GM04504 (cell line): ENCODE data around the gene IMMT.
"Not testable (repeated sequence)": the region's sequence is repeated elsewhere in the genome, so short reads cannot be mapped to it uniquely, and the experiment has no call there.

Source experiments
- DNase-seq: peaks from one replicate; pipeline ENCODE4 v3.0.0-alpha.2; 2012; ENCODE audit warnings: low read depth

The IMMT gene

DNA sequence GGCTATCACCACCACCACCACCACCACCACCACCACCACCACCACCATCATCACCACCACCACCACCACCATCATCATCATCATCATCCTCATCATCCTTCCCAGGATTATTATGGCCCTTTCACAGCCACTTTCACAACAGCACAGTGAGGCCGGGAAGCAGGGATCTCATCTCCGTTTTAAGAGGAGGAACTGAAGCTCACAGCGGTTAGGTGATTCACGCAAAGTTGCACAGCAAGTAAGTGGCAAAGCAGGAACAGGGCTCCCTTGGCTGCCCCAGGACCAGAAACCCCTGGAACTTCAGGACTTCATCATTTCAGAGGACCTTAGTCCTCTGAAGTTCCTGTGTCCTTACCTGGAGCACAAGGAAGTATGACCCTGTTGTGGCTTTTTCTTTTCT, 30.8 kb upstream of the IMMT start:
- no peak for DNase-seq

GRCh38 chr2:86225581-86225980, 30.3 kb upstream of the IMMT start:
- DNase-seq, result no peak

DNA sequence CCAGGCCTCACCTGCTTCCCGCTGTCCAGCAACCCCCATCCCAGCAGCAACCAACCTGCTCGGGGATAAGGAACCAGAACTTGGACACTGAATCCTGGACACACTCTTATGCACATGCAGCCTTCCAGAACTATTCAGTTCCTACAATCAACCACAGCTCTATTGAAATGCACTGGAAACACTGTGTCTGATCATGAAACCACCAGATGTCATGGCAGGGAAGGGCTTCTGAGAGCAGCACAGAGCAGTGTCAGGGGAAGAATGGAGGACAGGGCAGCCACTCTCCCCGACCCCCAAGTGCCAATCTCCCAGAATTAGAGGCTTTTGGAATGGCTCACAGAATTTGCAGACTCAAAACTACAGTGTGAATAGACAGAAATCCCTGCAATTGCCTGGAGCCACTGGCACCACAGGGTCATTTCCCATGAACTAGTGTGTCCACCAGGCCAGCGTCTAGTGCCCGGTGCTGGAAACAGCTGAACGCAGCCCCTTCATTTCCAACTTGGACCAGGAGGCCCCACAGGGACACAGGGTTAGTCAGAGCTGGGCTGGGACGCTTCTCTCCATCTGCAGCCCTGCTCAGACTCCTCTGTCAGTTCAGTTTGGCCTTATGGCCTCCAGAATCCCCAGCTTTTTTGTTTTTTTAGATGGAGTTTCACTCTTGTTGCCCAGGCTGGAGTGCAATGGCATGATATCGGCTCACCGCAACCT, 29.5 kb upstream of the IMMT start:
- DNase-seq, result no peak

DNA sequence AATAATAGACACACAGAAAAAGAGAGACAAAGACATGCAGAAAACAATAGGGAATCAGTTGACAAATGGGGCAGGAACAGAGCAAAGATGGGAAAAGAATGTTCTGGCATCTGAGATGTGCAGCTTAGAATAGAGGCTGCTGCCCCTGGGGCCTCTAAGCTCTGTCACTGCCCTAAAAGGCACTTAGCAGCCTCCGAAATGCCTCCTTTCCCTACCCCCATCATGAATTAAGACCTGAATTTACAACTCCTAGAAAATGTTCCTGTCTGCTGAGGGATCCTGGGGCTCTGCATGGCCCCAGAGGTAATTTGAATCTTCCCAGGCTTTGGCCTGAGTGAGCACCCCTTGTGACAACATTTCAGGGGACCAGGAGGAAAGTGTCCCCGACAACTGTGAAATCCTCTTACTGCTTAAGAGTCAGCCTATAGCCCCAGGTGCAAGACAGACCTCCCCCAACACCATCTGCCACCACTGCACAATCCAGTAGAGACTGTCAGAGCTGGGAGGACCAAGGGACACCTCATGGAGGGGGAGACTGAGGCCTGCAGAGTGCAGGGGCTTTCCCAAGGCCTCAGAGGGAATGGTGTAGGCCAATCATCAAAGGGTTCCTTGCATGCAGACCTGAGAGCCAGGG, 28.8 kb upstream of the IMMT start:
- DNase-seq, result no peak

DNA sequence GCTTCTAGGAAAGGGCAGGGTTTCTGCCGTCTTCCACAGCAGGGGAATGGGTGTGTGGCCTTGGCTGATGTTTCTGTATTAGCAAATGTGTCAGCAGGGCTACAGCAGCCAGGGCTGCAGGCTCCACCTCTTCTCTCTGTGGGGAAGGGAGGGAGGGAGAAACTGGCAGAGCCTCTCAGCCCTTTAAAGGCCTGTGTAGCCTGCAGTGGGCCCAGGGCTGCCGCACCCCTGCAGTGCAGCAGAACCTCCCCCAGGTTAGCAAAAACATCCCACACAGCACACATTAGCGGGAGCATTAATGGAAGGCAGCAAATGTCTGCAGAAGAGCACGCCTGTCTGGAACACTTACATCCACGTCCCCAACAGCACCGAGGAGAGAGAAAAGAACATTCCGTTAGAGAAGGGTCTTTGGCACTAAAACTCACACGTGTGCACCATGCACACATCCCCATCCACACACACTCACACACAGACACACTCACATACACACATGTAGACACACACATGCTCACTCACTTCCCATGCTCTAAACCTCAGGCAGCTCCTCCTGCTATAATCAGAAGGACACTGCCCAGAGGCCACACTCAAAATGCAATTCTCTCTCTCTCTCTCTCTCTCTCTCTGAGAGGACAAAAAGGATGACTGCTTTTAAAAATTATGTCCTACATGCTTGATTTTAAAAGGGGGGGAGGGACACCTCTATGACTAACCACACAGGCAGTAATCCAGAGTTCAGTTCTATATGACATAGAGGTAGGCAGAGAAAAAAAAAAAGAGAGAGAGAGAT, 28.1 kb upstream of the IMMT start:
- DNase-seq, result no peak

GRCh38 chr2:86221066-86221684, 25.9 kb upstream of the IMMT start:
- DNase-seq, result no peak

- no peak for DNase-seq
These were observed 24.6 kb upstream of the IMMT start for GRCh38 chr2:86219896-86220295.

- no peak for DNase-seq
These were observed 22.9 kb upstream of the IMMT start for GRCh38 chr2:86218124-86218523.

DNA sequence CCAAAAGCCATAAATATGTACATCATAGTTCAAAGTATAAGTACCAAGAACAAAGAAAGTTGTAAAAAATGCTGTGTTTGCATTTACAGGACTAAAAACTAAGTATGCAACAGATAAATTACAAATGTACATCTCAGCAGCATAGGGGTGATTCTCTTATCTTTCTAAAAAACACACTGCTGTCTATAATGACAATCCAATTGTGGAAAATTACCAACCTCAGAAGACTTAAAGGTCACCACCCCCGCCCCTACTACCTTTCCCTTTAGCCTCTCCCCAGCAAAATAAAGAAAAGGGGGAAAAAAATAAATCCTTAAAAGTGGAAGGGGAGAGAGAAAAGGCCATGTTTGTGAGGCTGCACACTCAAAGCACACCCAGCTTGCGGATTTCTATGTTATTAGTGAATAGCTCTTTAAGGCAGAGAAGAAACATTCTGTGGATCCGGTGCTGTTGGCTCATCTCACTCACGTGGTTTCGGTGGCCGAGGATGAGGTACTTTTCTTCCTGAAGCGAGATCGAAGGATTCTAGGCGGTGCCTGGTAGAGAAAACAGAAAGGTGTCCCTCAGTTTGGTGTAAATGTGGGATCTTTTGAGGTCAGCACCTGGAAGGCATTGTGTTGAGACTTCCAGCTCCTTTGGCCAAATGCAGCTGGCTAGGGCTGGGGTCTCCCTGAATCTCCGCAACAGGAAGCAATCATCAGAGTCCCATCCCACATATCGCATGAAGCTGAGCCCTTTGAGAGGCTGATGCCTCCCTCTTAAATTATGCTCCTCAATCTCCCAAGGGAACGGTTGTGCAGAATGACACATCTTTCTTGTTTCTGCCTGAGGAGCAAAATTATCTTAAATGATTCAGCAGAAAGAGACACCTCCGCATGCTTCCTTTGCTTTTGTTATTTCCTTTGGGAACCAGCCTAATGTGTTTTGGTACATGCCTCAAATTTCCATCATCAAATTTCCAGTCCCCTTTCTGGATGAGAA, 21.6 kb upstream of the IMMT start:
- no peak for DNase-seq

GRCh38 chr2:86214503-86214832, 19.2 kb upstream of the IMMT start:
- no peak for DNase-seq

DNA sequence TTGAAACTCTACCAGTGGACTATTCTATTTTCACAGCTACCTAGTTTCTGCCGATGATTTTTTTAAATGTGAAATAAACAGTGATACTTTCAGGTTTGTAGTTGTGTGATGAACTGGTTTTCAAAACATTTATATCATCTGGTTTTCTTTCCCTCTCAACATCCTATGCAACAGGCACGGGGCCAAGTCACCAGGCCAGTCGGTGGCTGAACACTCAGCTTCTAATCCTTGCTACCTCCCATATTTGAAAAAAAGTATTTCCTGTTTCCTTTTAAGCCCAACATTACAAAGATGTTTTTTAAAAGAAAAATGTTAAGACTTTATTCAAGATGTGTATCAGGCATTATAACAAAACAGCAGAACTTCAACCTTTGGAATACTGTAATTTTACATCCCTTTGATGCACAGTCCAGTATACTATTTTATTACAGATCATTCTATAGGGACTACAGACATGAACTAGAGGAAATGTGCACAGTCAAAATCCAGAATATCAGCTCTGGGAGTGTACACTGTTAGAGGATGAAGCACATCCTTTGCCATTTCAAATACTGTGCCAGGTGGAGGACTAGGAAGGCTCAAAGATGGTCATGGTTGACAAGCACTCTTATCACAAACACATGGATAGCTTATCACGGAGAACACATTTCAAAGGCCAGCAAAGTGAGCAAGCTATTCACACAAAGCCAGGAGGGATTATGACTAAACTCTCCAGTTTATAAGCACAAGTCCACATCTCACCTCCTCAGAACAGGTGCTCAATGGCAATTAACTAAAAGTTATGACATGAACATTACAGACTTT, 18.6 kb upstream of the IMMT start:
- DNase-seq, result no peak

GRCh38 chr2:86213056-86213455, 17.8 kb upstream of the IMMT start:
- no peak for DNase-seq

DNA sequence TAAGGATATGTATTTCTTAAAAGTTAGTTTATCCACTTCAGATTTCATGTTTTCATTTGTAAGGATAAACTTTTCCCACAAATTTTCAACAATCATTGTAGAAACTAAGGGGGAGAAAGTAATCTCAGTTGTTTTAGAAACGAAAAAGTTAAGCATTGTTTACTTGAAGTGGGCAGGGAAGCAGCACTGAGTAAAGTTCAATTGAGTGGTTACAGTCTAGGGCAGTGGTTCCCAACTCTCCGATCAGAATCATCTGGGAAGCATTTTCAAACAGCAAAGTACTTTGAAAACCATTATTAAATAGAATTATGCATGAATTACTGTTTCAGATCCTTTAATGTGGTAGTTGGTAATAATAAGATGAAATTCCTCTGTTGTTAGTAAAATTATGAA, 16.5 kb upstream of the IMMT start:
- no peak for DNase-seq

GRCh38 chr2:86211033-86211795, 16.0 kb upstream of the IMMT start:
- no peak for DNase-seq

- no peak for DNase-seq
These were observed 9.2 kb upstream of the IMMT start for GRCh38 chr2:86204458-86204857.

GRCh38 chr2:86203614-86204013, 8.4 kb upstream of the IMMT start:
- DNase-seq, result no peak

GRCh38 chr2:86202702-86203101, 7.4 kb upstream of the IMMT start:
- DNase-seq, result no peak

DNA sequence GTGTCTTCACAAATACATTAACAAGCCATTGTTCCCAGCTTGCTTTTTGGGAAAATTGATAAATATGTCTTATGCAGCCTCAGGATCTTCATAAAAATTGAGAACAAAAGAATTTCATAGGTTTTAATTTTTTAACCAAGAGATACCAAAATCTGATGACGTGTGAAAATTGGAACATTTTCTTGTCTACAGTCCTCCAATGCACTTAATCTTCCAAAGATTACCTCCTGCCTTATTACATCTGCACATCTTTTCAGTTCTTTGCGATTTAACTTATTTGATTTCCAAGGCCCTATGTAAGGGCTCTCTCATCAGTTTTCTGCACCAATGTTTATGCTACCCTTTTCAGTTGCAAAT, 7.1 kb upstream of the IMMT start:
- no peak for DNase-seq

- no peak for DNase-seq
These were observed 6.5 kb upstream of the IMMT start for GRCh38 chr2:86201671-86202335.

GRCh38 chr2:86200564-86200963, 5.3 kb upstream of the IMMT start:
- not testable (repeated sequence) for DNase-seq
